GM10266 (cell line): ENCODE results near the gene TMSB4X.

Experiments
- DNase-seq: peaks from one replicate; pipeline ENCODE4 v3.0.0; 2012; ENCODE audit errors: extremely low spot score
- TF ChIP-seq, protein P1 (sequence below): IDR thresholded peaks from 2 replicates; pipeline ENCODE4 v1.5.1; 2012; ENCODE audit warnings: mild to moderate bottlenecking, low read depth; ENCODE audit not compliant: control insufficient read depth, insufficient read depth; ENCODE audit errors: missing control alignments

TMSB4X gene

GRCh38 chrX:12949927-12950656, 24.8 kb upstream of the TMSB4X start:
- DNase-seq, result peak; percentile 47
- TF ChIP-seq, protein P1, sequence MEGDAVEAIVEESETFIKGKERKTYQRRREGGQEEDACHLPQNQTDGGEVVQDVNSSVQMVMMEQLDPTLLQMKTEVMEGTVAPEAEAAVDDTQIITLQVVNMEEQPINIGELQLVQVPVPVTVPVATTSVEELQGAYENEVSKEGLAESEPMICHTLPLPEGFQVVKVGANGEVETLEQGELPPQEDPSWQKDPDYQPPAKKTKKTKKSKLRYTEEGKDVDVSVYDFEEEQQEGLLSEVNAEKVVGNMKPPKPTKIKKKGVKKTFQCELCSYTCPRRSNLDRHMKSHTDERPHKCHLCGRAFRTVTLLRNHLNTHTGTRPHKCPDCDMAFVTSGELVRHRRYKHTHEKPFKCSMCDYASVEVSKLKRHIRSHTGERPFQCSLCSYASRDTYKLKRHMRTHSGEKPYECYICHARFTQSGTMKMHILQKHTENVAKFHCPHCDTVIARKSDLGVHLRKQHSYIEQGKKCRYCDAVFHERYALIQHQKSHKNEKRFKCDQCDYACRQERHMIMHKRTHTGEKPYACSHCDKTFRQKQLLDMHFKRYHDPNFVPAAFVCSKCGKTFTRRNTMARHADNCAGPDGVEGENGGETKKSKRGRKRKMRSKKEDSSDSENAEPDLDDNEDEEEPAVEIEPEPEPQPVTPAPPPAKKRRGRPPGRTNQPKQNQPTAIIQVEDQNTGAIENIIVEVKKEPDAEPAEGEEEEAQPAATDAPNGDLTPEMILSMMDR, result no peak

DNA sequence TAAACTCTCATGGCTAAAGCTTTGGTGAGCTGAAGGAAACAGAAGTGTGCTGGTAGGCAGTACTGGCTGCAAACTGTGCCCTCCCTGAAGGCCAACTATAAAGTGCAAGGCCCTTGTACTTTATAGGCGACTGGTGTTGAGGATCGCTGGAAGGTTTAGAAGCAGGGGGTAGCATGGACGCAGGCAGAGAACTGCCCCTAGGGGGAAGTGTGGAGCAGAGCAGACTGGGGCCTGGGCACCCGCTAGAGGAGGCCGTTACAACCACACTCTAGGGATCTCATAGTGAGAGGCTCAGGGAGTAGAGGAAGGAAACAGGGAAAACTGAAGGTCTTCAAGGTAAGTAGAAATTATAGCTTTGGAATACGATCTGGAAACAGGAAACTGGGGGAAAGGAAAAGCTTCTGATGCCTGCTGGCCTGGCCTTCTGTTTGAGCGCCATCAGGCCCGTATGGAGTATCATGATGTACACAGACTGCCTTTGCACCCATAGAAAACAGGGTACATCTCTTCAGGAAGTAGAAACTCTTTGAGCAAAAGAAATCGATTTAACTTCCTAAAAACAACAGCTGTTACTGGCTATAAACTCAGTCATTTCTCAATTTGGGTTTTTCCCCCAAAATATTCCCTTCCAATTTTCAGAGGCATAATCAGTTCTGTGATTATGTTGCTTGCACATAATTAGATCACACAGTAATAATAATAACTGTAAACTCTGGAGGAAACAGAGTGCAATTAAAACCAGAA, 23.9 kb upstream of the TMSB4X start:
- no peak for DNase-seq
- TF ChIP-seq, protein P1, result peak; percentile 70

DNA sequence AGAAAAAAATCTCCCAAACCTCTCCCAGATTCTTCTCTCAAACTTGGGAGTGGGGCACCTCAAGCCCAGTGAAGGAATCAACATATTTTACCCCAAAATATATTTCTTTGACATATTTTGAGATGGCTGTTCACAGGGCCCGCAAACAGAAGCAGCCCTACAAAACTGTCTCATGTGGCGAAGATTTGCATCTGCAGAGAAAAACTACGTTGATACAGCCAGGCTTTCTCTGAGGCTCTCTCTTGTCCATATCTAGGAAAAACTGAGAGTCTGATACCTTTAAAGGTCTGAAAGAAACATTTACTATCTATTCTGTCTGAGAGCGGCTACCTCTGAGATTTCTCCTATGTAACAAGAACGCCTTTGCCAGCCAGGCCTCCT, 23.3 kb upstream of the TMSB4X start:
- DNase-seq, result no peak
- TF ChIP-seq, protein P1, result no peak

- no peak for DNase-seq
- TF ChIP-seq, protein P1, result no peak
Measured at GRCh38 chrX:12953420-12953819, 21.5 kb upstream of the TMSB4X start.

GRCh38 chrX:12954376-12954775, 20.5 kb upstream of the TMSB4X start:
- no peak for DNase-seq
- TF ChIP-seq, protein P1, result no peak

DNA sequence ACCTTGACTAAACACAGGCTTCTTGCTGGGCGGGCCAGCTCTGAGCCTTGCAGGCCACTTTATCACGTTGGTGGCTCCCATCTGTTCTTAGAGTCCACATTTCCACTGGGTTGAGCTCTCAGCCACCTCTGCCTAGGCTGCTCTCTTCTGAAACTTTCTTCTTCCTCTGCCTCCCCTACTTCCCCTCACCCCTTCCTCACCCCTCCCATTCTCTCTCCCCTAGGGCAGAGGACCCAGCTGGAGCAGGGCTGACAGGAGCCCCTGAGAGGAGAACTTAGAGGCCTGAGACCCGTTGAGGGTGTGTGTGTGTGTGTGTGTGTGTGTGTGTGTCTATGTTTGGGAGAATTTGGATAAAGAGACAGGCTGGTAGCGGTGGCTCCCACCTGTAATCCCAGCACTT, 19.9 kb upstream of the TMSB4X start:
- TF ChIP-seq, protein P1, result no peak
- DNase-seq, result no peak
